ENCODE data around the gene STXBP1.
A peak's percentile ranks its signal among the peaks of the same experiment; 100 is the strongest.

The STXBP1 gene

GRCh38 chr9:127589955-127590370 lies 22.1 kb upstream of the STXBP1 start:
- H3K4me3 Mint-ChIP-seq, result no peak overlapping the region
- no peak overlapping the region for H3K27ac Mint-ChIP-seq
- no peaks in the 10 kb centered on the region for H3K9me3 Mint-ChIP-seq
- no peaks in the 10 kb centered on the region for H3K36me3 Mint-ChIP-seq (ENCODE audit: low read depth)
- H3K27me3 Mint-ChIP-seq (ENCODE audit: low read depth, poor library complexity), result peaks cover 18% of the 10 kb centered on the region
- peak; percentile 72 for DNase-seq
- H3K4me1 Mint-ChIP-seq, result peaks cover 21% of the 10 kb centered on the region
- TF ChIP-seq, protein P1, sequence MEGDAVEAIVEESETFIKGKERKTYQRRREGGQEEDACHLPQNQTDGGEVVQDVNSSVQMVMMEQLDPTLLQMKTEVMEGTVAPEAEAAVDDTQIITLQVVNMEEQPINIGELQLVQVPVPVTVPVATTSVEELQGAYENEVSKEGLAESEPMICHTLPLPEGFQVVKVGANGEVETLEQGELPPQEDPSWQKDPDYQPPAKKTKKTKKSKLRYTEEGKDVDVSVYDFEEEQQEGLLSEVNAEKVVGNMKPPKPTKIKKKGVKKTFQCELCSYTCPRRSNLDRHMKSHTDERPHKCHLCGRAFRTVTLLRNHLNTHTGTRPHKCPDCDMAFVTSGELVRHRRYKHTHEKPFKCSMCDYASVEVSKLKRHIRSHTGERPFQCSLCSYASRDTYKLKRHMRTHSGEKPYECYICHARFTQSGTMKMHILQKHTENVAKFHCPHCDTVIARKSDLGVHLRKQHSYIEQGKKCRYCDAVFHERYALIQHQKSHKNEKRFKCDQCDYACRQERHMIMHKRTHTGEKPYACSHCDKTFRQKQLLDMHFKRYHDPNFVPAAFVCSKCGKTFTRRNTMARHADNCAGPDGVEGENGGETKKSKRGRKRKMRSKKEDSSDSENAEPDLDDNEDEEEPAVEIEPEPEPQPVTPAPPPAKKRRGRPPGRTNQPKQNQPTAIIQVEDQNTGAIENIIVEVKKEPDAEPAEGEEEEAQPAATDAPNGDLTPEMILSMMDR (IDR thresholded peaks at IDR 0.05), result peak; percentile 93

GRCh38 chr9:127595611-127596010 lies 16.5 kb upstream of the STXBP1 start:
- Mint-ChIP-seq H3K27me3 (ENCODE audit: low read depth, poor library complexity) (peaks cover 15% of the 10 kb centered on the region), H3K9me3 (no peaks in the 10 kb centered on the region), H3K4me3 (no peak overlapping the region), H3K36me3 (ENCODE audit: low read depth) (no peaks in the 10 kb centered on the region), H3K27ac (no peak overlapping the region), H3K4me1 (peaks cover 19% of the 10 kb centered on the region)
- TF ChIP-seq, protein P1 (IDR thresholded peaks at IDR 0.05), result no peak
- no peak for DNase-seq

- peaks cover 18% of the 10 kb centered on the region for H3K4me1 Mint-ChIP-seq
- TF ChIP-seq, protein P1 (IDR thresholded peaks at IDR 0.05), result no peak
- H3K27me3 Mint-ChIP-seq (ENCODE audit: low read depth, poor library complexity), result peaks cover 15% of the 10 kb centered on the region
- H3K27ac Mint-ChIP-seq, result no peak overlapping the region
- H3K36me3 Mint-ChIP-seq (ENCODE audit: low read depth), result no peaks in the 10 kb centered on the region
- H3K4me3 Mint-ChIP-seq, result no peak overlapping the region
- DNase-seq, result no peak
- no peaks in the 10 kb centered on the region for H3K9me3 Mint-ChIP-seq
Observed at GRCh38 chr9:127598839-127599549, 13.1 kb upstream of the STXBP1 start.

DNA sequence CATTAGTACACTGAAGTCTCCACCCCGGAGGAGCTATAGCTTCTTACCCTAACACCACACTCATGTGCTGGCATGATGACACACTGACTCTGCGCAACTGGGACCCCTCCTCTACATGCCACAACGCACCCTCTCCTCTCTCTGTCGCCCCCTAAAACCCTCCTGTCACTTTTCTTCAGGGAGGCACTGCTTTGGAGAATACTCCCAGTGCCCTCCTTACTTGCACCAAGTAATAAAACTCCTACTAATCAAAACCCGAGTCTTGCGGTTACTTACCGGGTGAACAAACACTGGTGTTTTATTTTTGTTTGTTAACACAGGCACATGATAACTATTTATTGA lies 12.6 kb upstream of the STXBP1 start:
- no peak overlapping the region for H3K27ac Mint-ChIP-seq
- H3K36me3 Mint-ChIP-seq (ENCODE audit: low read depth), result no peaks in the 10 kb centered on the region
- no peak for DNase-seq
- TF ChIP-seq, protein P1 (IDR thresholded peaks at IDR 0.05), result no peak
- peaks cover 12% of the 10 kb centered on the region for H3K4me1 Mint-ChIP-seq
- no peaks in the 10 kb centered on the region for H3K9me3 Mint-ChIP-seq
- no peak overlapping the region for H3K4me3 Mint-ChIP-seq
- H3K27me3 Mint-ChIP-seq (ENCODE audit: low read depth, poor library complexity), result peaks cover 12% of the 10 kb centered on the region

DNA sequence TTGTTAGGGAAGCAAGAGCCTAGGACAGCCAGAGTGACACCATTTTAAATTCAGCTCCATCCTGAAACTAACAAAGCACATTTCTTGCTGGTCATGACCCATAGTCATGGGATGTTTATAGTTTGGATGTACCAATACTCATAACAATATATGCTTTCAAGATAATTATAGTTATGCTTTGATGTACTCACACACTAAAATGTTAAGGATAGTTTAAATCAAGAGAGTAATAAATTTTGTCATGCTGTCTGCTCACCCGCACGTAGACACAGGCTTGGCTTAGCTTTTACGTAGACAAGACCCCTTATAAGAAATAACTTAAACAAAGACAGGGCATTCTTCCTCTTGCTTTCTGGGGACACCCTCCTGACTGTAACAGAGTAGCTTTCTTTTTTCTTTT lies 8.9 kb upstream of the STXBP1 start:
- DNase-seq, result no peak
- Mint-ChIP-seq H3K4me3 (no peak overlapping the region), H3K9me3 (no peaks in the 10 kb centered on the region), H3K27me3 (ENCODE audit: low read depth, poor library complexity) (peaks cover 14% of the 10 kb centered on the region), H3K27ac (peak overlapping the region; percentile 84), H3K36me3 (ENCODE audit: low read depth) (no peaks in the 10 kb centered on the region), H3K4me1 (peaks cover 28% of the 10 kb centered on the region)
- TF ChIP-seq, protein P1 (IDR thresholded peaks at IDR 0.05), result no peak

DNA sequence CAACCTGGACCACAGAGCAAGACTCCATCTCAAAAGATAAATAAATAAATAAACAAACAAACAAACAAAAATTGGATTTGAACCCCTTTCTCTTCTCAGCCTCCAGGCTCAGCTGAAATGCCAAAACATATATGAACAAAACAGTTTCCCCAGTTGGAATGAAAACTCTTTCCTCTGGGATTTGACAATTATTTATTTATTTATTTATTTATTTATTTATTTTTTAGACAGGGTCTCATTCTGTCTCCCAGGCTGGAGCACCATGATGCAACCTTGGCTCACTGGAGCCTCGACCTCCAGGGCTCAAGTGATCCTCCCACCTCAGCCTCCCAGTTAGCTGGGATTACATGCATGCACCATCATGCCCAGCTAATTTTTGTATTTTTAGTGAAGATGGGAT lies 6.0 kb upstream of the STXBP1 start:
- H3K4me1 Mint-ChIP-seq, result peaks cover 23% of the 10 kb centered on the region
- no peak for DNase-seq
- no peaks in the 10 kb centered on the region for H3K9me3 Mint-ChIP-seq
- H3K27me3 Mint-ChIP-seq (ENCODE audit: low read depth, poor library complexity), result peaks cover 34% of the 10 kb centered on the region
- no peaks in the 10 kb centered on the region for H3K36me3 Mint-ChIP-seq (ENCODE audit: low read depth)
- TF ChIP-seq, protein P1 (IDR thresholded peaks at IDR 0.05), result no peak
- no peak overlapping the region for H3K4me3 Mint-ChIP-seq
- no peak overlapping the region for H3K27ac Mint-ChIP-seq
